Activated CD4-positive, alpha-beta T cell treated with anti-CD3 and anti-CD28 coated beads, Interleukin-2, Interleukin-6, amounts not matched to agents 100 ng/mL and 50 ng/mL, durations not matched to agents 16 hours and 8 hours (primary cell): ENCODE results near the gene ERCC4.

Experiments
- DNase-seq: peaks from one replicate; pipeline ENCODE4 v3.0.0-alpha.2; 2020

ERCC4 gene

DNA sequence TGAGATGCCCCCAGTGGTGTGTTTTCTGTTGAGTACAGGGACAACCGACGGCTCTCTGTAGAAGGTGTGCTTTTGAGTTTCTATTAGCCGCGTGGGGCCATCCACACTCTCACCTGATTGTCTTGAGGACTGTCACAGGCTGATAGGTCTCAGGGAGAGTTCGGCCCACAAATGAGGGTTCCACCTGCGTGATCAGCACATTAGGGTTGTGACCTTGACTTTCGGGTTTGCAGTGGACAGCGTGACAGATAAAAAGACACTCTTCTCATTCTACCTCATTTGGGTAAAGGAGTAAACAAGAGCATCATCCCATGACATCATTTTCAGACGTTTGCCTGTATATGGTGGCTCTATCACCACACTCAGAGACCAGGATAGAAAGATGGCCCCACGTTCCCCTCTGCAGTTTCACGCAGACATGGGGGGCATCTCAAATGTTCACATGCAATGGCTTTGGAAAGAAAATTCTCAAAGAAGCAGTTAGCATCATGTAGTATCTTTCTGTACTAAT, 76.9 kb downstream of the ERCC4 start:
- no peak for DNase-seq

DNA sequence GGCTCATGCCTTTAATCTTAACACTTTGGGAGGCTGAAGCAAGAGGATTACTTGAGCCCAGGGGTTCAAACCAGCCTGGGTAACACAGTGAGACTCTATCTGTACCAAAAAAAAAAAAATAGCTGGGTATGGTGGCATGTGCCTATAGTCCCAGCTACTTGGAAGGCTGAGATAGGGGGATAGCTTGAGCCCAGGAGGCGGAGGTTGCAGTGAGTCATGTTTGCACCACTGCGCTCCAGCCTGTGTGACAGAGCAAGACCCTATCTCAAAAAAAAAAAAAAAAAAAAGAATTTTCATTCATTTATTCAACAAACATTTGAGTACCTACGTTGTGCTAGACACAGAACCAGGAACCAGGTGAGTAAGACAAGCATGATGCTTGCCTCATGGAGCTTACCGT, 77.6 kb downstream of the ERCC4 start:
- DNase-seq: no peak

DNA sequence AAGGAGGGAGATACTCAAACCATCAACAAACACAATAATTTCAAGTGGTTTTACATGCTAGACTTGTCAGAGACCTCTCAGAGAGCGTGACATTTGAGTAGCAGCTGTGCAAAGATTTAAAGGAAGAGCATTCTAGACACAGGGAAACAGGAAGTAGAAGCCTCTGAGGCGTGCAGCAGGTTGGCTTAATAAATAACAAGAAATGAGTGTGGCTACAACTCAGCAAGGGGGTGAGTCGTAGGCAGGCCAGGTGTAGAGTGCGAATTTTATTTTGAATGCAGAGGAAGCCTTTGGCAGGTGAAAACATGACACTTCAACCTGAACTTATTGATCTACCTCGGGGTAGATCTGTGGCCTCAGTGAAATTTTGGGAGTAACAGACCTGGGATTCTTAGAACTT, 78.0 kb downstream of the ERCC4 start:
- DNase-seq: peak; percentile 3

DNA sequence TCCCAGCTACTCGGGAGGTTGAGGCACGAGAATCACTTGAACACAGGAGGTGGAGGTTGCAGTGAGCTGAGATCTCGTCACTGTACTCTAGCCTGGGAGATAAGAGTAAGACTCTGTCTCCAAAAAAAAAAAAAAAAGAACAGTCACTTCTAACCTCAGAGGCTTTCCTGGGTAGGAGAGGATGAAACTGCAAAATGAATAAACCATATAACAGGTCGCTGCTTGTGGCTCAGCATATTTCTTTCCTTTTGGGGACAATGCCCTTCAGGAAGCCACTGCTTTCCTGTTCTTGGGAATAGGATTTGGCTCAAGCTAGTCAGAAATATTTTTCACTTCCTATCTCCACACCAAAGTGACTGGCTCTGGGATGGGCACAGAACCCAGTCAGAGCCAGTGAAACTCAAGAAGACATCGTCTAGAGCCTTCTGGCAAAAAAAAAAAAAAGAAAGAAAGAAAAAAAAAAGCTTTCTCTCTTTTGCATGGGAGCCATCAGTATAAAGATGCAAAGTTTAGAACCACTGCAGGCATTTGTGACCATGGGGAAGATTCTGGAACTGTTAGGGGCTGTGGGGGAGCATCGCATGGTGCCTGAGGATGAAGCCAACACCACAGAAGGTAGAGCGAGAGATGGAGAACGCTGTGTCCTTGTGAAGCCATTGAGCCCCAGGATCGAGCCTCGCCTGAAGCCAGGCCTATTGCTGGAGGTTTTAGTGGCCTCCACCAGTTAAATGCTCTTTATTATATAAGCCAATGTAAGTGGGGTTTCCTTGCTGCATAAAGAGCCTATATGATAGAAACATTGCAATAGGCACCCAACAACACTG, 79.3 kb downstream of the ERCC4 start:
- no peak for DNase-seq

DNA sequence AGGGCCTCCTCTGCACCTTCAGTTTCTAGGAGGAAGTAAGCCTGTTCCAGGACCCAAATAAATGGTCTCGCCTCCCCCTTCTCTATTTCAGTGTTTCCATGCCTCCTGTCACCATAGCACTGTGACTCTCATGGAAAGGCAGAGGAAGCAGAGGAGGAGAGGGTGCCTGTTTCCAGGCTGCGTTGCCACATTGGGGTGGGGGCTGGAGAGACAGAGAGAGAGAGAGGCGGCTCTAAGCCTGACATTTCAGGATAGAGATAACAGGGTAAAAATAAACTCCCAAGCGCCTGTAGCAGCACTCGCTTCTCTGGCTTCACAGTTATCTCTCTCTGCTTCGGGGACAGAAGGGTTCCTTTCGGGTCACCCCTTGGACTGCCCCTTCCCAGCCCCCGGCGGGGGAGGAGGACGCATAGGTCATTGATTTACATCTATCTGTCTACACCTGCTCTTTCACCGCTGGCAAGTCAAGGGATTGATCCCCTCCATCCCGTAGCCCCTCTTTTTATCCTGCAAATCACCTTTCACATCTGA, 80.0 kb downstream of the ERCC4 start:
- no peak for DNase-seq

DNA sequence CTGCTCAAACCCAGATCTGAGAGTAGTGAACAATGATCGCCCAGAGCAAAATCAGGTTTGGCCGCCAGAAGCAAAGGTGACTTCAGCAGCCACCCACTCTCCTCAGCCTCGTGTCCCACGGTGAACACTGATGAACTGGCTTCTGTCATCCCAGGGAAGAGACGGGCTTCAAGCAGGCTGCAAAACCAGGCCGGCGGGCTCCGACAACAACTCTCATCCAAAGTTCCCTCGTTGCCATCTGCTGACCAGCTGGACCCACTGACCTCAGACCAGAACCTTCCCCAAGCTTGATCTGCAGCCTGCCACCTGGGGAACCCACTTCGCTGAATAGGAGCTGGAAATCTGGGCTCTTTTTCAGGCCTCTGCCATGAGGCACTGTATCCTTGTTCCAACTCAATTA, 81.6 kb downstream of the ERCC4 start:
- no peak for DNase-seq
